Endothelial cell of umbilical vein (primary cell): Measurements from ENCODE around the gene GPAM. TPM values are rescaled to one million over a fixed set of nuclear protein-coding genes. Genes with fewer than 3 reads are reported as not detected.

Source experiments
- BruUV-seq: library from RNA; stranded (reverse); fragments of 400-500 nt; replicated peaks from 2 replicates; lab custom pipeline; 2021; lab: Mats Ljungman, UMichigan
- CTCF ChIA-PET: fragments of 300-600, 350-600 bp; sonication (Branson Sonifier 250); formaldehyde crosslinking; loops from one replicate; lab custom pipeline; 2021; ENCODE audit warnings: antibody characterized with exemption, inconsistent platforms; lab: Charles Lee
- POLR2A ChIA-PET: fragments of 300-600, 350-600 bp; sonication (Branson Sonifier 250); formaldehyde crosslinking; loops from one replicate; lab custom pipeline; 2021; ENCODE audit warnings: antibody characterized with exemption, inconsistent platforms; lab: Charles Lee
- DNase-seq: peaks from one replicate; pipeline ENCODE4 v3.0.0-alpha.2; 2011; ENCODE audit warnings: low read depth, low spot score
- FAIRE-seq: peaks from 2 replicates; lab custom pipeline; 2011; peaks lifted over from hg19 to GRCh38; lab: Jason Lieb, UNC
- H2AFZ ChIP-seq: 2 replicates; pipeline ENCODE4 v1.6.0; 2012; ENCODE audit warnings: low read depth, low read length, control low read depth, inconsistent platforms
- H3K27ac ChIP-seq: 2 replicates; pipeline ENCODE4 v1.5.1; 2011; ENCODE audit warnings: low read depth, mild to moderate bottlenecking, control low read depth, low read length, moderate library complexity; ENCODE audit not compliant: insufficient read depth
- H3K27me3 ChIP-seq, 2 experiments: 2 replicates each; pipeline versions ENCODE4 v1.6.0 to v1.6.1; 2011; ENCODE audit warnings: low read length in 2 of 2, mixed read lengths in 1 of 2; ENCODE audit not compliant: control insufficient read depth in 2 of 2, insufficient read depth in 2 of 2
- H3K36me3 ChIP-seq, 2 experiments: 2 replicates in 1 of 2; 3 replicates in 1 of 2; pipeline ENCODE4 v1.5.1; 2011; ENCODE audit warnings: low read length in 2 of 2, mild to moderate bottlenecking in 1 of 2, moderate library complexity in 1 of 2; ENCODE audit not compliant: control insufficient read depth in 2 of 2, insufficient read depth in 2 of 2; ENCODE audit errors: extremely low read depth in 1 of 2
- H3K4me1 ChIP-seq: 3 replicates; pipeline ENCODE4 v1.5.1; 2011; ENCODE audit warnings: mild to moderate bottlenecking, low read length; ENCODE audit not compliant: control insufficient read depth, insufficient read depth; ENCODE audit errors: extremely low read depth
- H3K4me2 ChIP-seq: 2 replicates; pipeline ENCODE4 v1.6.1; 2011; ENCODE audit warnings: low read length, control low read depth, mixed read lengths; ENCODE audit not compliant: insufficient read depth
- H3K4me3 ChIP-seq, 3 experiments: fragments of 200-600 bp in 1 of 3; sonication (generic), shearing (Covaris generic) in 1 of 3; replicated peaks in 1 of 3; 2 replicates each; pipeline ENCODE4 v1.5.1; 2011 to 2016; ENCODE audit warnings: control low read depth in 3 of 3, low read length in 3 of 3, mild to moderate bottlenecking in 2 of 3, inconsistent platforms in 1 of 3, low read depth in 1 of 3, moderate library complexity in 1 of 3; ENCODE audit not compliant: insufficient read depth in 1 of 3
- H3K79me2 ChIP-seq: 2 replicates; pipeline ENCODE4 v1.6.0; 2012; ENCODE audit warnings: low read length, inconsistent platforms; ENCODE audit not compliant: control insufficient read depth, insufficient read depth
- H3K9ac ChIP-seq: replicated peaks from 2 replicates; pipeline ENCODE3; 2011; ENCODE audit warnings: low read length, control low read depth; ENCODE audit not compliant: insufficient read depth; ENCODE audit errors: extremely low read depth
- H3K9me1 ChIP-seq: replicated peaks from 3 replicates; pipeline ENCODE4 v1.6.0; 2011; ENCODE audit warnings: mild to moderate bottlenecking, low read length; ENCODE audit not compliant: control insufficient read depth, insufficient read depth; ENCODE audit errors: extremely low read depth
- H3K9me3 ChIP-seq: replicated peaks from 2 replicates; pipeline ENCODE4 v1.5.1; 2012; ENCODE audit warnings: low read length, inconsistent platforms; ENCODE audit not compliant: control insufficient read depth, insufficient read depth
- H4K20me1 ChIP-seq: replicated peaks from 2 replicates; pipeline ENCODE3; 2011; ENCODE audit warnings: mild to moderate bottlenecking, low read length; ENCODE audit not compliant: control insufficient read depth, insufficient read depth; ENCODE audit errors: extremely low read depth
- CTCF ChIP-seq, 2 donors: IDR thresholded peaks; 1 replicate in 1 of 2; 2 replicates in 1 of 2; pipeline ENCODE4 v1.5.1; 2011; ENCODE audit warnings: low read length in 2 of 2, mild to moderate bottlenecking in 2 of 2, moderate library complexity in 2 of 2, control low read depth in 1 of 2, inconsistent platforms in 1 of 2, low read depth in 1 of 2; ENCODE audit not compliant: insufficient read depth in 1 of 2; ENCODE audit errors: extremely low read depth in 1 of 2
- EZH2 ChIP-seq: IDR thresholded peaks from 2 replicates; pipeline ENCODE4 v1.6.1; 2012; ENCODE audit warnings: borderline replicate concordance, low read depth, mild to moderate bottlenecking, moderate library complexity, low read length, inconsistent platforms; ENCODE audit not compliant: severe bottlenecking
- FOS ChIP-seq: IDR thresholded peaks from 2 replicates; pipeline ENCODE4 v1.6.1; 2011; ENCODE audit warnings: mild to moderate bottlenecking, low read length, moderate library complexity, borderline replicate concordance; ENCODE audit not compliant: insufficient read depth
- GATA2 ChIP-seq: IDR thresholded peaks from 2 replicates; pipeline ENCODE4 v1.7.0; 2011; ENCODE audit warnings: low read depth, mild to moderate bottlenecking, moderate library complexity, mixed read lengths, low read length; ENCODE audit not compliant: insufficient read length, insufficient read depth
- JUN ChIP-seq: IDR thresholded peaks from 2 replicates; pipeline ENCODE4 v1.6.1; 2011; ENCODE audit warnings: borderline replicate concordance, low read depth; ENCODE audit not compliant: insufficient read length, insufficient read depth
- MAX ChIP-seq: IDR thresholded peaks from 2 replicates; pipeline ENCODE4 v1.6.1; 2011; ENCODE audit not compliant: insufficient read depth, insufficient read length
- MYC ChIP-seq: IDR thresholded peaks from one replicate; pipeline ENCODE4 v1.6.1; 2011; ENCODE audit warnings: mild to moderate bottlenecking, low read depth, low read length
- POLR2A ChIP-seq: IDR thresholded peaks from 2 replicates; pipeline ENCODE4 v1.6.1; 2012; ENCODE audit warnings: low read depth, mild to moderate bottlenecking, control low read depth, low read length
- POLR2AphosphoS5 ChIP-seq: IDR thresholded peaks from 2 replicates; pipeline ENCODE4 v1.6.1; 2012; ENCODE audit warnings: low read depth, mild to moderate bottlenecking, control low read depth, low read length, moderate library complexity; ENCODE audit not compliant: insufficient read depth
- dilution Hi-C: fragments of 300-500 bp; cut with MboI; formaldehyde crosslinking; loops from one replicate; pipeline ENCODE4 v1.15.0; 2019; ENCODE audit warnings: low sequenced_read_pairs; ENCODE audit not compliant: extremely low pct_ligation_motif_present
- intact Hi-C: fragments of 100-400 bp; cut with micrococcal nuclease; formaldehyde crosslinking; loops from one replicate; pipeline ENCODE4 v1.10.0; 2022
- polyA plus RNA-seq, 4 experiments: library from polyadenylated mRNA; depleted of rRNA in 3 of 4; stranded (reverse) in 3 of 4; unstranded in 1 of 4; fragments of >200 nt; gene quantifications; 2 replicates each; pipeline versions ENCODE4 v1.2.1 to v1.2.3, GENCODE V29; 2011 to 2012; ENCODE audit warnings: missing spikeins in 1 of 4
- total RNA-seq: library from RNA; stranded (reverse); gene quantifications from 2 replicates; pipeline ENCODE4 v1.2.3, GENCODE V29; 2021

The GPAM gene
- total and polyA plus RNA-seq, 2 donors (not counting 3 experiments of a cell fraction or from before 2014, with no cell fraction given) = 3.4 to 9.7 TPM

GRCh38 chr10:112141292-112141691 lies 42.3 kb downstream of the GPAM start:
- Histone ChIP-seq H3K79me2 (no peaks in the 10 kb centered on the region), H3K4me2 (no peak overlapping the region), H3K27ac (no peak overlapping the region), H3K4me3 (no peak overlapping the region), H4K20me1 (no peaks in the 10 kb centered on the region), H2AFZ (no peak overlapping the region), H3K27me3 (no peaks in the 10 kb centered on the region), H3K4me1 (no peaks in the 10 kb centered on the region), H3K9me3 (no peaks in the 10 kb centered on the region), H3K36me3 (no peaks in the 10 kb centered on the region), H3K9me1 (no peaks in the 10 kb centered on the region), H3K9ac (no peak overlapping the region)
- no peak for TF ChIP-seq MAX
- no peak for TF ChIP-seq MYC
- TF ChIP-seq CTCF (IDR thresholded peaks at IDR 0.05; ENCODE audit: extremely low read depth in 1 of 2, insufficient read depth in 1 of 2, low read depth in 1 of 2, low read length in 2 of 2) = no peak
- no peak for TF ChIP-seq FOS
- no peak for TF ChIP-seq POLR2AphosphoS5
- TF ChIP-seq EZH2 = no peak
- TF ChIP-seq GATA2 = no peak
- no peak for TF ChIP-seq JUN
- no peak for TF ChIP-seq POLR2A
- dilution Hi-C loops = no loop called here
- CTCF ChIA-PET = interaction anchor here (0.8 to 6.7 kb wide), 7 partner anchors 8 to 331 kb away, joined by 3 to 115 read pairs (median 4); partner anchors contain the start of gene GPAM
- no peak for DNase-seq
- POLR2A ChIA-PET = no interaction called here
- no TSS peak for BruUV-seq
- intact Hi-C loops = no loop called here
- FAIRE-seq = no peak
